ENCODE measurements around the gene EXT2. TPM values are rescaled to one million over a fixed set of nuclear protein-coding genes. Genes with fewer than 3 reads are reported as not detected.

The EXT2 gene
- total and polyA plus RNA-seq, 10 of the 15 experiments (the other 5 are each of a cell fraction or from before 2014, with no cell fraction given) = 3.8 to 31.4 (median 17.9) TPM

DNA sequence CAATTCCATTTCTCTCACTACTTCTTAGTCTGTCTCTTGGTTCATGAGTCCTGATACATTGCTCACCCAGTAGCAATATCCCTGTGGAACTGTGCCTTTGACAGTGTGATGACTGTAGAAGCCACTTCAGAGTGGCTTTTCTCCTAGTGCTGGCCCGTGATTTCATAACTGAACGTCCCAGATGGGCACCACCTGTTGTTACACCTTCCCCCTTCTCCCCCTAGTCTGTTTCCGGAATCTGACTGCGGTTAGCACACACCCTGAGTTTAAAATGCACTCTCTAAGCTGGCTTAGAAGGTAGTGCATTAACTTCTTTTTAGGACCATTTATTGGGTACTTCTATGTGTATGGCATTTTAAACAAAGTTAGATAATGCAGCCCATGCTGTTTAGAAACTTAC, 131.5 kb downstream of the EXT2 start (continued):
- TF ChIP-seq, protein P1, sequence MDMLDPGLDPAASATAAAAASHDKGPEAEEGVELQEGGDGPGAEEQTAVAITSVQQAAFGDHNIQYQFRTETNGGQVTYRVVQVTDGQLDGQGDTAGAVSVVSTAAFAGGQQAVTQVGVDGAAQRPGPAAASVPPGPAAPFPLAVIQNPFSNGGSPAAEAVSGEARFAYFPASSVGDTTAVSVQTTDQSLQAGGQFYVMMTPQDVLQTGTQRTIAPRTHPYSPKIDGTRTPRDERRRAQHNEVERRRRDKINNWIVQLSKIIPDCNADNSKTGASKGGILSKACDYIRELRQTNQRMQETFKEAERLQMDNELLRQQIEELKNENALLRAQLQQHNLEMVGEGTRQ (IDR thresholded peaks at IDR 0.05; ENCODE audit: borderline replicate concordance, low read depth, low read length) = no peak
- TF ChIP-seq ZSCAN29 (IDR thresholded peaks at IDR 0.05) (no peak), SRF (IDR thresholded peaks at IDR 0.05; ENCODE audit: low read depth in 2 of 2, low read length in 2 of 2) (no peak), ZNF274 (IDR thresholded peaks at IDR 0.05; ENCODE audit: insufficient read depth, insufficient read length) (no peak), CBX5 (IDR thresholded peaks at IDR 0.05; ENCODE audit: low read depth) (no peak), CHD4 (IDR thresholded peaks at IDR 0.05) (no peak), MXI1 (IDR thresholded peaks at IDR 0.05; ENCODE audit: low read depth, low read length) (no peak), TCF12 (IDR thresholded peaks at IDR 0.05; ENCODE audit: low read depth, low read length) (no peak), MTA2 (IDR thresholded peaks at IDR 0.05; ENCODE audit: low read depth) (no peak), MEF2A (IDR thresholded peaks at IDR 0.05; ENCODE audit: insufficient read depth, low read depth, low read length) (no peak), HDAC2 (IDR thresholded peaks at IDR 0.05) (no peak)
- TF ChIP-seq, protein P2, sequence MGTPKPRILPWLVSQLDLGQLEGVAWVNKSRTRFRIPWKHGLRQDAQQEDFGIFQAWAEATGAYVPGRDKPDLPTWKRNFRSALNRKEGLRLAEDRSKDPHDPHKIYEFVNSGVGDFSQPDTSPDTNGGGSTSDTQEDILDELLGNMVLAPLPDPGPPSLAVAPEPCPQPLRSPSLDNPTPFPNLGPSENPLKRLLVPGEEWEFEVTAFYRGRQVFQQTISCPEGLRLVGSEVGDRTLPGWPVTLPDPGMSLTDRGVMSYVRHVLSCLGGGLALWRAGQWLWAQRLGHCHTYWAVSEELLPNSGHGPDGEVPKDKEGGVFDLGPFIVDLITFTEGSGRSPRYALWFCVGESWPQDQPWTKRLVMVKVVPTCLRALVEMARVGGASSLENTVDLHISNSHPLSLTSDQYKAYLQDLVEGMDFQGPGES (IDR thresholded peaks at IDR 0.05) = no peak

DNA sequence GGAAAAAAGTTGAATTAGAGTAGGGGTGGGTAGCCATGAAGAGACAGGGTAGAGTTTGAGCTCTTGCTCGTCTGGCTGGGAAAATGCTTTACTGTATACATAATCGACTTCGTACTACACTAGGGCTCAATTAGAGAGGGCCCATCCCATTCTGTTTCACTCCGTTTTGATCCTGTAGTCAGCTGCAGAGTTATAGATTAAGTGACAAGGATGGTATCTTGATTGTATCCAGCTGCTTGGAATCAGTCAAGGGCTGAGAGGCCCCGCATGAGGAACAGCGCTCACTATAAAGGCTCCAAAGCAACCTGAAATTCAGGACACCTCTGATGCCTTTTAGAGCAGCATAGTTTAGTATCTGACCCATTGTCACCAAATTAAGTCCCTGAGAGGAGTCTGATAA, 132.9 kb downstream of the EXT2 start:
- intact Hi-C loops (cut with micrococcal nuclease; ENCODE audit: unreplicated experiment) (no loop called here), in situ Hi-C loops (cut with MboI) (no loop called here)
- no peaks in the 10 kb centered on the region for H3K9me3 ChIP-seq (replicated peaks; ENCODE audit: control insufficient read depth, insufficient read depth, low read length)
- DNase-seq (ENCODE audit: low read depth, low spot score) = no peak
- no peaks in the 10 kb centered on the region for H4K20me1 ChIP-seq (ENCODE audit: control insufficient read depth, insufficient read depth)
- POLR2A ChIA-PET = no interaction called here
- no peak overlapping the region for H3K27ac ChIP-seq (ENCODE audit: control insufficient read depth, insufficient read depth)
- no peak for ATAC-seq
- SMC1A ChIA-PET (ENCODE audit: uncharacterized antibody, unreplicated experiment) = interaction anchor here (0.9 to 1.1 kb wide), 2 partner anchors 12 to 50 kb away, joined by 3 read pairs; no protein-coding TSS in a partner anchor
- H3K4me2 ChIP-seq (ENCODE audit: control insufficient read depth, insufficient read depth) = no peak overlapping the region
- 95% methylated on average over 6 of the region's 6 CpGs for WGBS (ENCODE audit: insufficient coverage, insufficient replicate concordance, low lambda C conversion rate, missing lambda C conversion rate)
- BruUV-seq (replicated peaks) = no TSS peak
- no peaks in the 10 kb centered on the region for H3K27me3 ChIP-seq (replicated peaks in 1 of 2; ENCODE audit: control insufficient read depth in 2 of 2, insufficient read depth in 2 of 2, low read length in 1 of 2)
- no peak overlapping the region for H3K9ac ChIP-seq (ENCODE audit: control insufficient read depth, insufficient read depth, low read length)
- H3K4me3 ChIP-seq = no peak overlapping the region
- H2AFZ ChIP-seq (ENCODE audit: control insufficient read depth, low read depth, low read length) = no peak overlapping the region
- RAD21 ChIA-PET (ENCODE audit: unreplicated experiment) = no interaction called here
- CTCF ChIA-PET = no interaction called here
- FAIRE-seq = no peak
- no peaks in the 10 kb centered on the region; a peak in 1 of 4 replicates for H3K36me3 ChIP-seq (ENCODE audit: control insufficient read depth in 2 of 2, insufficient read depth in 2 of 2, low read length in 1 of 2)
- no peaks in the 10 kb centered on the region for H3K4me1 ChIP-seq (ENCODE audit: control insufficient read depth, insufficient read depth, low read length)
- no peaks in the 10 kb centered on the region for H3K79me2 ChIP-seq (ENCODE audit: control insufficient read depth, insufficient read depth, low read length)
- no peak for TF ChIP-seq POLR2AphosphoS2 (IDR thresholded peaks at IDR 0.05; ENCODE audit: low read depth, low read length)
- TF ChIP-seq NFXL1 (IDR thresholded peaks at IDR 0.05; ENCODE audit: borderline replicate concordance) = no peak
- TF ChIP-seq CBX3 (IDR thresholded peaks at IDR 0.05; ENCODE audit: borderline replicate concordance, low read depth) = no peak
- TF ChIP-seq, protein P3, sequence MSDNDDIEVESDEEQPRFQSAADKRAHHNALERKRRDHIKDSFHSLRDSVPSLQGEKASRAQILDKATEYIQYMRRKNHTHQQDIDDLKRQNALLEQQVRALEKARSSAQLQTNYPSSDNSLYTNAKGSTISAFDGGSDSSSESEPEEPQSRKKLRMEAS (IDR thresholded peaks at IDR 0.05; ENCODE audit: low read depth, low read length) = no peak
- no peak for TF ChIP-seq HDGF (IDR thresholded peaks at IDR 0.05)
- TF ChIP-seq ZNF274 (IDR thresholded peaks at IDR 0.05; ENCODE audit: insufficient read depth, insufficient read length) = no peak
- no peak for TF ChIP-seq SPI1 (IDR thresholded peaks at IDR 0.05; ENCODE audit: borderline replicate concordance, insufficient read depth, low read depth, low read length)
- no peak for TF ChIP-seq BACH1 (IDR thresholded peaks at IDR 0.05; ENCODE audit: borderline replicate concordance)
- TF ChIP-seq NFYA (IDR thresholded peaks at IDR 0.05; ENCODE audit: borderline replicate concordance, low read depth, low read length) = no peak
- TF ChIP-seq, protein P4, sequence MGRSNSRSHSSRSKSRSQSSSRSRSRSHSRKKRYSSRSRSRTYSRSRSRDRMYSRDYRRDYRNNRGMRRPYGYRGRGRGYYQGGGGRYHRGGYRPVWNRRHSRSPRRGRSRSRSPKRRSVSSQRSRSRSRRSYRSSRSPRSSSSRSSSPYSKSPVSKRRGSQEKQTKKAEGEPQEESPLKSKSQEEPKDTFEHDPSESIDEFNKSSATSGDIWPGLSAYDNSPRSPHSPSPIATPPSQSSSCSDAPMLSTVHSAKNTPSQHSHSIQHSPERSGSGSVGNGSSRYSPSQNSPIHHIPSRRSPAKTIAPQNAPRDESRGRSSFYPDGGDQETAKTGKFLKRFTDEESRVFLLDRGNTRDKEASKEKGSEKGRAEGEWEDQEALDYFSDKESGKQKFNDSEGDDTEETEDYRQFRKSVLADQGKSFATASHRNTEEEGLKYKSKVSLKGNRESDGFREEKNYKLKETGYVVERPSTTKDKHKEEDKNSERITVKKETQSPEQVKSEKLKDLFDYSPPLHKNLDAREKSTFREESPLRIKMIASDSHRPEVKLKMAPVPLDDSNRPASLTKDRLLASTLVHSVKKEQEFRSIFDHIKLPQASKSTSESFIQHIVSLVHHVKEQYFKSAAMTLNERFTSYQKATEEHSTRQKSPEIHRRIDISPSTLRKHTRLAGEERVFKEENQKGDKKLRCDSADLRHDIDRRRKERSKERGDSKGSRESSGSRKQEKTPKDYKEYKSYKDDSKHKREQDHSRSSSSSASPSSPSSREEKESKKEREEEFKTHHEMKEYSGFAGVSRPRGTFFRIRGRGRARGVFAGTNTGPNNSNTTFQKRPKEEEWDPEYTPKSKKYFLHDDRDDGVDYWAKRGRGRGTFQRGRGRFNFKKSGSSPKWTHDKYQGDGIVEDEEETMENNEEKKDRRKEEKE (IDR thresholded peaks at IDR 0.05) = no peak
- TF ChIP-seq LARP7 (IDR thresholded peaks at IDR 0.05) = no peak

Data from GM12878 (cell line).